OCI-LY1 (cell line): Measurements from ENCODE around the gene CARMIL1.
"Not testable (repeated sequence)": the region's sequence is repeated elsewhere in the genome, so short reads cannot be mapped to it uniquely, and the experiment has no call there.

ENCODE experiments used
- H2AFZ ChIP-seq: fragments of 200-600 bp; sonication (generic), shearing (Covaris generic); 2 replicates; pipeline ENCODE4 v1.6.0; 2014; ENCODE audit warnings: antibody characterized with exemption, mild to moderate bottlenecking, low read length
- H3F3A ChIP-seq: fragments of 200-600 bp; sonication (generic), shearing (Covaris generic); 2 replicates; pipeline ENCODE4 v1.6.0; 2014; ENCODE audit warnings: mild to moderate bottlenecking, antibody characterized with exemption, low read length, moderate library complexity; ENCODE audit not compliant: insufficient read depth
- H3K27ac ChIP-seq: fragments of 200-600 bp; sonication (generic); 2 replicates; pipeline ENCODE4 v1.5.1; 2014; ENCODE audit warnings: low read length, mixed run types, mild to moderate bottlenecking, low read depth; ENCODE audit not compliant: poor library complexity, severe bottlenecking
- H3K27me3 ChIP-seq: fragments of 200-600 bp; sonication (generic); 2 replicates; pipeline ENCODE4 v1.6.0; 2014; ENCODE audit warnings: antibody characterized with exemption, mild to moderate bottlenecking, low read length, moderate library complexity; ENCODE audit not compliant: insufficient read depth
- H3K36me3 ChIP-seq: fragments of 200-600 bp; sonication (generic); 2 replicates; pipeline ENCODE4 v1.6.1; 2014; ENCODE audit warnings: mild to moderate bottlenecking, antibody characterized with exemption, low read length, moderate library complexity, mixed read lengths; ENCODE audit not compliant: insufficient read depth
- H3K4me1 ChIP-seq: fragments of 200-600 bp; sonication (generic); 2 replicates; pipeline ENCODE4 v1.5.1; 2014; ENCODE audit warnings: mild to moderate bottlenecking, low read length, moderate library complexity; ENCODE audit not compliant: insufficient read depth, severe bottlenecking
- H3K4me2 ChIP-seq: fragments of 200-600 bp; sonication (generic), shearing (Covaris generic); 2 replicates; pipeline ENCODE4 v1.6.1; 2014; ENCODE audit warnings: low read length
- H3K4me3 ChIP-seq: fragments of 200-600 bp; sonication (generic); 2 replicates; pipeline ENCODE4 v1.5.1; 2014; ENCODE audit warnings: low read length, low read depth, mild to moderate bottlenecking, mixed read lengths; ENCODE audit not compliant: poor library complexity, severe bottlenecking
- H3K79me2 ChIP-seq: fragments of 200-600 bp; shearing (Covaris generic); 2 replicates; pipeline ENCODE4 v1.6.1; 2016; ENCODE audit warnings: mixed run types, low read length, mixed read lengths; ENCODE audit not compliant: insufficient read depth
- H3K9ac ChIP-seq: fragments of 200-600 bp; sonication (generic), shearing (Covaris generic); 2 replicates; pipeline ENCODE4 v1.6.1; 2014; ENCODE audit warnings: mild to moderate bottlenecking, low read length, mixed read lengths
- H3K9me2 ChIP-seq: fragments of 200-600 bp; sonication (generic), shearing (Covaris generic); 2 replicates; pipeline ENCODE4 v1.6.1; 2014; ENCODE audit warnings: low read depth, mild to moderate bottlenecking, low read length, mixed read lengths
- H3K9me3 ChIP-seq: fragments of 200-600 bp; shearing (Covaris generic); 2 replicates; pipeline ENCODE4 v1.6.1; 2014; ENCODE audit warnings: low read length, mixed read lengths
- H4K20me1 ChIP-seq: fragments of 200-600 bp; sonication (generic), shearing (Covaris generic); 2 replicates; pipeline ENCODE4 v1.6.0; 2016; ENCODE audit warnings: mild to moderate bottlenecking, low read length; ENCODE audit not compliant: insufficient read depth
- EZH2 ChIP-seq: fragments of 200-600 bp; sonication (generic), shearing (Covaris generic); IDR thresholded peaks from 2 replicates; pipeline ENCODE4 v1.8.0; 2017; ENCODE audit warnings: borderline replicate concordance, mixed run types, mild to moderate bottlenecking, antibody characterized with exemption, low read length, moderate library complexity, mixed read lengths
- TF ChIP-seq, protein P1 (sequence below): fragments of 200-600 bp; sonication (generic), shearing (Covaris generic); IDR thresholded peaks from 2 replicates; pipeline ENCODE4 v1.5.1; 2017; ENCODE audit warnings: mild to moderate bottlenecking, antibody characterized with exemption, low read length, moderate library complexity, mixed read lengths

Gene CARMIL1

DNA sequence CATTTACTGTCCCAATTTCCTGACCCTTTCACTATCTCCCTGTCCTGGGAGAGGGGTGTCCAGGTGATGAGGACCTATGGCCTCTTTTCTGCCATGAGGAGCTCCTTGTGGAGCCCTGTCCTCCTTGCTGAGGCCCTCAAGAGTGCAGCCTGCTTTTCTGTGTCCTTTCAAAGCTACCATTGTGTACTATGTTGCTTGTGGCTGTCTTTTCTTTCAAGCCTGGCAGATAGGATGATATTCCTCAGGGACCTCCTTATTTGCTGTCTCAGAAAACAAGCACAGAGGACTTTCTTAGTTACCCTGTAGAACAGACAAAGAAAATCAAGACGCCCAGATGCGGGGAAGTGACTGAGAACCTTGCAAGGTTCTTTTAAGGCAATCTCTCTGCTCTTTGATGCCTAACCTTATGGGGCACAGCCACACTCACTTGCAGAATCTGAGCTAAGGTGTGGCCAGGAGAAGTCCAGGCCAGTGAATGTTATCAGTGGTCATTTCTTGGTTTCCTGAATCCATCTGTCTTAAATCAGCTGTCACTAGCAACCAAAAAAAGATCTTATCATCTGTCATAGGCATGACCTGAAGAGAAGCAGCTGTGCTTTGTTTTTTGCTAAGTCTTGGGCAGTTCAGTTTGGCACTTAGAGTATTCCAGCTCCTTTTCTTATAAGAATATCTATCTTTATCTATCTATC is 17.2 kb downstream of the CARMIL1 start:
- Histone ChIP-seq H3K79me2 (peaks cover 12% of the 10 kb centered on the region; the same call in 1 of the 2 replicates), H3K36me3 (no peaks in the 10 kb centered on the region), H3K4me1 (peaks cover 45% of the 10 kb centered on the region), H3K9me3 (no peaks in the 10 kb centered on the region), H2AFZ (no peak overlapping the region), H3K9ac (no peak overlapping the region), H3K27ac (no peak overlapping the region), H3K4me2 (no peak overlapping the region), H4K20me1 (0 out of 2 replicates have a peak, but pooled peaks cover 2% of the 10 kb centered on the region), H3F3A (no peaks in the 10 kb centered on the region), H3K27me3 (no peaks in the 10 kb centered on the region), H3K4me3 (no peak overlapping the region), H3K9me2 (no peaks in the 10 kb centered on the region)
- TF ChIP-seq EZH2, result no peak
- TF ChIP-seq, protein P1, sequence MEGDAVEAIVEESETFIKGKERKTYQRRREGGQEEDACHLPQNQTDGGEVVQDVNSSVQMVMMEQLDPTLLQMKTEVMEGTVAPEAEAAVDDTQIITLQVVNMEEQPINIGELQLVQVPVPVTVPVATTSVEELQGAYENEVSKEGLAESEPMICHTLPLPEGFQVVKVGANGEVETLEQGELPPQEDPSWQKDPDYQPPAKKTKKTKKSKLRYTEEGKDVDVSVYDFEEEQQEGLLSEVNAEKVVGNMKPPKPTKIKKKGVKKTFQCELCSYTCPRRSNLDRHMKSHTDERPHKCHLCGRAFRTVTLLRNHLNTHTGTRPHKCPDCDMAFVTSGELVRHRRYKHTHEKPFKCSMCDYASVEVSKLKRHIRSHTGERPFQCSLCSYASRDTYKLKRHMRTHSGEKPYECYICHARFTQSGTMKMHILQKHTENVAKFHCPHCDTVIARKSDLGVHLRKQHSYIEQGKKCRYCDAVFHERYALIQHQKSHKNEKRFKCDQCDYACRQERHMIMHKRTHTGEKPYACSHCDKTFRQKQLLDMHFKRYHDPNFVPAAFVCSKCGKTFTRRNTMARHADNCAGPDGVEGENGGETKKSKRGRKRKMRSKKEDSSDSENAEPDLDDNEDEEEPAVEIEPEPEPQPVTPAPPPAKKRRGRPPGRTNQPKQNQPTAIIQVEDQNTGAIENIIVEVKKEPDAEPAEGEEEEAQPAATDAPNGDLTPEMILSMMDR, result no peak

DNA sequence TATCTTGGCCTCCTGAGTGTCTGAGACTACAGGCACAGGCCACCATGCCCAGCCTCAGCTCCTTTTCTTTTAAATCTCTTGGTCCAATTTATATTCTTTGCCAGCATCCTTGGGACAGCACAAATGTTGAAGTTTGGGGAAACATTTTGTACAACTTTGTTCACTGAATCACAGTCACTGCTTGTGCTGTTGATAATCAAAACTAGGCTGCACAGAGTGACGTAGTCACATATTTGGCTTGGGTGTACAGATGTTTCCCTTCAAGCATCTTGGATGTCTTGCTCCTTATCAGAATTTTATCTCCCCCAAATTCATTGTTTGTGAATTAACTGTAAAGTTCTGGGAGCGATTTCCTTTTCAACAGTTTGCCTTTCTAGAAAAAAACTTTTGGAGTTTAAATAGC is 17.9 kb downstream of the CARMIL1 start:
- Histone ChIP-seq H3K9ac (no peak overlapping the region), H3K4me1 (peaks cover 52% of the 10 kb centered on the region), H3K4me2 (no peak overlapping the region), H3K27me3 (no peaks in the 10 kb centered on the region), H3K36me3 (no peaks in the 10 kb centered on the region), H4K20me1 (0 out of 2 replicates have a peak, but pooled peaks cover 4% of the 10 kb centered on the region), H3K9me3 (no peaks in the 10 kb centered on the region), H3K27ac (no peak overlapping the region), H3K4me3 (no peak overlapping the region), H3F3A (no peaks in the 10 kb centered on the region), H3K9me2 (no peaks in the 10 kb centered on the region), H2AFZ (no peak overlapping the region), H3K79me2 (0 out of 2 replicates have a peak, but pooled peaks cover 12% of the 10 kb centered on the region)
- TF ChIP-seq, protein P1, result no peak
- no peak for TF ChIP-seq EZH2

DNA sequence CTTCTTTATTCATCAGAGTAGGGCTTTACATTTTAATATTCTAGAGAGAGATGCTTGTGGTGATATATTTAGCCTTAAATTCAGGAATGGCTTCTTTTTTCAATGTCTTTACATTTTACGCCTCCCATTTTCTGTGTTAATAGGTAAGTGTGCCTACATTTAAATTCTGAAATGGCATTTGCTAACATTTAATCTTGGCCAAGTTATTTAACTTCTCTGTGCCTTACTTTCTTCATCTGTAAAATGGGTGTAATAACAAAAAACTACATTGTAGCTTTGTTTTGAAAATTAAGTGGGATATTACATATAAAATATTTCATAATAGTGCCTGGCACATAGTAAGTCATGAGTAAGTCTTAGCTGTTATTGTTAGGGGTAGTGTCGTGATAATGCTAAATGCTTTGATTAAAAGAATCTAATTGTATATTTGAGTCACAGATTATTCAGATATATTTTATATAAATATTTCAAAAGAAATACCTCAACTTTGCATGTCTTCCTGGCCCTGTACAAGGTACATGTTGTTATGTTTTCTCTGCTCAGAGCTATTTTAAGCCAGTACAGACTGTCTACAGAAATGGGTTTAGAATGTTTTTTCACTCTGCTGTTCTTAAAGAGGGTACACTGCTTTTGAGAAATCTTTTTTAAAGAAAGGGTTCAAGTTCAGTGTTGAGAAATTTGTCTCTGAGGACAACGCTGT is 18.8 kb downstream of the CARMIL1 start:
- Histone ChIP-seq H3F3A (no peaks in the 10 kb centered on the region), H3K9me3 (no peaks in the 10 kb centered on the region), H3K4me2 (peak overlapping the region; percentile 32; the same call in 1 of the 2 replicates), H3K27ac (no peak overlapping the region), H4K20me1 (peaks cover 7% of the 10 kb centered on the region; the same call in 1 of the 2 replicates), H3K4me3 (no peak overlapping the region), H3K9me2 (no peaks in the 10 kb centered on the region), H2AFZ (no peak overlapping the region), H3K36me3 (no peaks in the 10 kb centered on the region), H3K9ac (no peak overlapping the region), H3K27me3 (no peaks in the 10 kb centered on the region), H3K79me2 (0 out of 2 replicates have a peak, but pooled peaks cover 12% of the 10 kb centered on the region), H3K4me1 (peaks cover 60% of the 10 kb centered on the region)
- TF ChIP-seq, protein P1, result no peak
- TF ChIP-seq EZH2, result no peak

DNA sequence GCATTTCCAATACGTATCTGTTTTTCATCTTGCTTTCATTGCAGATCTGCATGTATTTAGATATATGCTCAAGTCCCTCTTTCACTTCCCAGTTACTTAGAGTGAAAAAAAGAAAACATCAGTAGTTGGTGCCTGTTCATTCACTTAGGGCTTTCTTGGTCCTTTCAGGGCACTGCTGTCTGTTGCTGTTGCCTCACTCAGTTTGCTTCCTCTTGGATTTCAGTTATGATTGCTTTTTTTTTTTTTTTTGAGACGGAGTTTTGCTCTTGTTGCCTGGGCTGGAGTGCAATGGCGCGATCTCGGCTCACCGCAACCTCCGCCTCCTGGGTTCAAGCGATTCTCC is 19.3 kb downstream of the CARMIL1 start:
- H3K9ac ChIP-seq, H3K9me2 ChIP-seq, H3K36me3 ChIP-seq, H3F3A ChIP-seq, H3K4me3 ChIP-seq, H4K20me1 ChIP-seq, H3K27ac ChIP-seq, H3K27me3 ChIP-seq, H3K9me3 ChIP-seq, H2AFZ ChIP-seq: not testable (repeated sequence)
- Histone ChIP-seq H3K79me2 (peaks cover 16% of the 10 kb centered on the region; the same call in 1 of the 2 replicates), H3K4me1 (peaks cover 60% of the 10 kb centered on the region), H3K4me2 (peak overlapping the region; percentile 32; the same call in 1 of the 2 replicates)
